IMR-90 (cell line): ENCODE measurements around the gene IER5L.
"Not testable (repeated sequence)": the region's sequence is repeated elsewhere in the genome, so short reads cannot be mapped to it uniquely, and the experiment has no call there.

Source experiments
- POLR2A ChIP-seq: IDR thresholded peaks from 2 replicates; pipeline ENCODE4 v1.6.1; 2012; ENCODE audit warnings: mild to moderate bottlenecking, low read depth, low read length
- TF ChIP-seq, protein P1 (sequence below): conservative IDR thresholded peaks from 2 replicates; pipeline ENCODE4 v1.5.1; 2012; ENCODE audit warnings: mild to moderate bottlenecking, low read depth, low read length, improper control_type of control experiment

- TF ChIP-seq, protein P1, sequence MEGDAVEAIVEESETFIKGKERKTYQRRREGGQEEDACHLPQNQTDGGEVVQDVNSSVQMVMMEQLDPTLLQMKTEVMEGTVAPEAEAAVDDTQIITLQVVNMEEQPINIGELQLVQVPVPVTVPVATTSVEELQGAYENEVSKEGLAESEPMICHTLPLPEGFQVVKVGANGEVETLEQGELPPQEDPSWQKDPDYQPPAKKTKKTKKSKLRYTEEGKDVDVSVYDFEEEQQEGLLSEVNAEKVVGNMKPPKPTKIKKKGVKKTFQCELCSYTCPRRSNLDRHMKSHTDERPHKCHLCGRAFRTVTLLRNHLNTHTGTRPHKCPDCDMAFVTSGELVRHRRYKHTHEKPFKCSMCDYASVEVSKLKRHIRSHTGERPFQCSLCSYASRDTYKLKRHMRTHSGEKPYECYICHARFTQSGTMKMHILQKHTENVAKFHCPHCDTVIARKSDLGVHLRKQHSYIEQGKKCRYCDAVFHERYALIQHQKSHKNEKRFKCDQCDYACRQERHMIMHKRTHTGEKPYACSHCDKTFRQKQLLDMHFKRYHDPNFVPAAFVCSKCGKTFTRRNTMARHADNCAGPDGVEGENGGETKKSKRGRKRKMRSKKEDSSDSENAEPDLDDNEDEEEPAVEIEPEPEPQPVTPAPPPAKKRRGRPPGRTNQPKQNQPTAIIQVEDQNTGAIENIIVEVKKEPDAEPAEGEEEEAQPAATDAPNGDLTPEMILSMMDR, result not testable (repeated sequence)
- TF ChIP-seq POLR2A, result not testable (repeated sequence)
Measured at GRCh38 chr9:129130271-129130670, 47.8 kb downstream of the IER5L start.
